CD14-positive monocyte (primary cell): ENCODE measurements around the gene RAI1. TPM values are rescaled to one million over a fixed set of nuclear protein-coding genes. Genes with fewer than 3 reads are reported as not detected.

Experiments
- DNase-seq, 3 donors: peaks; one replicate each; pipeline ENCODE4 v3.0.0-alpha.2; 2011 to 2022
- H2AFZ ChIP-seq: 2 replicates; pipeline ENCODE4 v1.6.0; 2012; ENCODE audit warnings: mild to moderate bottlenecking, low read depth, low read length, inconsistent platforms; ENCODE audit not compliant: insufficient read depth, poor library complexity, severe bottlenecking
- H3K27ac ChIP-seq, 2 donors: 1 replicate in 1 of 2; 2 replicates in 1 of 2; pipeline ENCODE4 v1.5.1; 2012 to 2013; ENCODE audit warnings: low read length in 2 of 2, control low read depth in 1 of 2, inconsistent platforms in 1 of 2, low read depth in 1 of 2, mild to moderate bottlenecking in 1 of 2
- H3K27me3 ChIP-seq, 2 donors: one replicate each; pipeline versions ENCODE4 v1.6.0 to v1.6.1; 2011 to 2013; ENCODE audit warnings: low read length in 2 of 2; ENCODE audit not compliant: control insufficient read depth in 2 of 2, insufficient read depth in 2 of 2
- H3K36me3 ChIP-seq, 2 donors: replicated peaks in 1 of 2; 1 replicate in 1 of 2; 2 replicates in 1 of 2; pipeline versions ENCODE4 v1.5.1 to v1.6.1; 2012 to 2013; ENCODE audit warnings: low read length in 2 of 2, control low read depth in 1 of 2, inconsistent platforms in 1 of 2, mild to moderate bottlenecking in 1 of 2; ENCODE audit not compliant: insufficient read depth in 2 of 2, control insufficient read depth in 1 of 2
- H3K4me1 ChIP-seq, 2 donors: 1 replicate in 1 of 2; 2 replicates in 1 of 2; pipeline versions ENCODE4 v1.5.1 to v1.6.1; 2012 to 2013; ENCODE audit warnings: low read length in 2 of 2, control low read depth in 1 of 2, inconsistent platforms in 1 of 2, mild to moderate bottlenecking in 1 of 2, moderate library complexity in 1 of 2; ENCODE audit not compliant: insufficient read depth in 2 of 2, control insufficient read depth in 1 of 2
- H3K4me2 ChIP-seq: replicated peaks from 2 replicates; pipeline ENCODE3; 2012; ENCODE audit warnings: low read length, moderate library complexity, mild to moderate bottlenecking; ENCODE audit not compliant: poor library complexity, severe bottlenecking; ENCODE audit errors: extremely low read depth
- H3K4me3 ChIP-seq, 3 experiments: fragments of 200-600 bp in 1 of 3; sonication (generic) in 1 of 3; replicated peaks in 1 of 3; 1 replicate in 2 of 3; 2 replicates in 1 of 3; pipeline ENCODE4 v1.5.1; 2011 to 2013; ENCODE audit warnings: low read length in 3 of 3, mild to moderate bottlenecking in 3 of 3, control low read depth in 2 of 3, low read depth in 2 of 3, inconsistent platforms in 1 of 3, moderate library complexity in 1 of 3
- H3K79me2 ChIP-seq: 2 replicates; pipeline ENCODE4 v1.6.0; 2012; ENCODE audit warnings: mild to moderate bottlenecking, control low read depth, inconsistent platforms, low read length, moderate library complexity; ENCODE audit not compliant: insufficient read depth
- H3K9ac ChIP-seq: 2 replicates; pipeline ENCODE4 v1.6.0; 2017; ENCODE audit warnings: low read length, mild to moderate bottlenecking; ENCODE audit not compliant: insufficient read depth, poor library complexity, severe bottlenecking
- H3K9me3 ChIP-seq, 2 donors: replicated peaks in 1 of 2; 1 replicate in 1 of 2; 2 replicates in 1 of 2; pipeline versions ENCODE4 v1.5.1 to v1.6.1; 2012 to 2013; ENCODE audit warnings: low read length in 2 of 2, control low read depth in 1 of 2; ENCODE audit not compliant: control insufficient read depth in 1 of 2, insufficient read depth in 1 of 2
- H4K20me1 ChIP-seq: 2 replicates; pipeline ENCODE4 v1.6.0; 2012; ENCODE audit warnings: mild to moderate bottlenecking, low read length, control low read depth, moderate library complexity; ENCODE audit not compliant: insufficient read depth
- H3K27ac Mint-ChIP-seq, 7 donors: one replicate each; pipeline ENCODE4 v1.8.0; 2020; ENCODE audit warnings: mild to moderate bottlenecking in 7 of 7, mixed read lengths in 7 of 7, moderate library complexity in 6 of 7, inconsistent platforms in 2 of 7
- H3K27me3 Mint-ChIP-seq, 3 donors: one replicate each; pipeline ENCODE4 v1.8.0; 2021 to 2022; ENCODE audit warnings: low read depth in 3 of 3, mild to moderate bottlenecking in 3 of 3, mixed read lengths in 3 of 3, moderate library complexity in 3 of 3, inconsistent platforms in 1 of 3
- H3K36me3 Mint-ChIP-seq, 2 donors: one replicate each; pipeline ENCODE4 v1.8.0; 2020; ENCODE audit warnings: mixed read lengths in 2 of 2, inconsistent platforms in 1 of 2, mild to moderate bottlenecking in 1 of 2
- H3K4me1 Mint-ChIP-seq: one replicate; pipeline ENCODE4 v1.8.0; 2020; ENCODE audit warnings: mild to moderate bottlenecking, mixed read lengths
- H3K4me3 Mint-ChIP-seq, 2 donors: one replicate each; pipeline ENCODE4 v1.8.0; 2020; ENCODE audit warnings: mild to moderate bottlenecking in 2 of 2, mixed read lengths in 2 of 2, moderate library complexity in 1 of 2
- H3K9me3 Mint-ChIP-seq, 7 donors: one replicate each; pipeline ENCODE4 v1.8.0; 2020 to 2022; ENCODE audit warnings: mixed read lengths in 7 of 7, mild to moderate bottlenecking in 6 of 7, moderate library complexity in 6 of 7, inconsistent platforms in 2 of 7
- WGBS: methylation state at CpG from one replicate; pipeline ENCODE4 v1.1.5; 2013; ENCODE audit warnings: missing lambda C conversion rate; ENCODE audit not compliant: insufficient coverage; 5-methylcytosine and 5-hydroxymethylcytosine counted together
- intact Hi-C, 2 donors: fragments of 100-400 bp; cut with micrococcal nuclease; formaldehyde crosslinking; loops; one replicate each; pipeline versions ENCODE4 v1.15.0 to v1.15.1; 2023
- polyA plus RNA-seq, 3 donors: library from polyadenylated mRNA; depleted of rRNA in 1 of 3; unstranded in 2 of 3; stranded (reverse) in 1 of 3; fragments of 300-500 nt in 2 of 3; fragments of >200 nt in 1 of 3; fragmentation: Illumina TruSeq in 2 of 3; gene quantifications; 1 replicate in 2 of 3; 2 replicates in 1 of 3; pipeline ENCODE4 v1.2.3, GENCODE V29; 2012 to 2021
- TF ChIP-seq, protein P1 (sequence below): fragments of 200-600 bp; IDR thresholded peaks from one replicate; pipeline ENCODE4 v1.8.0; 2022; ENCODE audit warnings: antibody characterized with exemption, mild to moderate bottlenecking

RAI1 gene
- polyA plus RNA-seq, 3 donors = 0.89 to 4.4 (median 1.5) TPM

DNA sequence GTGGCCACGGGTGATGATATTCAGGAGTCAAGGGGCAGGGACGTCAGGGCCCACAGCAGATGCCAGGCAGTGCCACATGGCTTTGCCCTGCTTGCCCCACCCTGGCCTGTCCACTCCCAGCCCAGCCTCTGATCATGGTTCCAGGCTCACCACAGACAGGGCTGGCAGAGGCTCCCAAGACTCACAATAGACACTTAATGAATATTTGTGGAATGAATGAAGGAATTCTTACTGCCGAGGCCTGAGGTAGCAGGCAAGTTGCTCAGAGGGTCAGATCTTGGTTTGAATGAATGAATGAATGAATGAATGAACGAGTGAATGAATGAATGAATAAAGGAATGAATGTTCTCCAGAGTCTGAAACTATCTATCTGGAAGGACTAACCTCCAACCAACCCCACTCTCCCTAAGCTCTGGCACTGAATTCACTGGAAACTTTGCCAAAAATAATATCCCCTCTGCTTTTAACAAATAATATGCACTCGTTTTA lies 60.9 kb downstream of the RAI1 start:
- intact Hi-C loops = no loop called here
- H3K4me1 Mint-ChIP-seq = peaks cover 5% of the 10 kb centered on the region
- H3K27ac Mint-ChIP-seq = no peak overlapping the region
- H3K4me1 ChIP-seq = peaks cover 0 to 3% of the 10 kb centered on the region in 2 donors
- WGBS = no CpG with 5 or more reads among the region's 5 CpGs
- H3K4me3 Mint-ChIP-seq = no peak overlapping the region
- DNase-seq = no peak
- no peaks in the 10 kb centered on the region for H3K9me3 ChIP-seq
- H3K79me2 ChIP-seq = peaks cover 35% of the 10 kb centered on the region
- no peak overlapping the region for H3K4me2 ChIP-seq
- peaks cover 0 to 1% (median 0%) of the 10 kb centered on the region in 3 donors for H3K27me3 Mint-ChIP-seq
- no peak overlapping the region for H2AFZ ChIP-seq
- no peak overlapping the region for H3K4me3 ChIP-seq
- no peaks in the 10 kb centered on the region for H3K36me3 ChIP-seq
- no peaks in the 10 kb centered on the region for H3K27me3 ChIP-seq
- H3K9ac ChIP-seq = no peak overlapping the region
- no peaks in the 10 kb centered on the region for H3K9me3 Mint-ChIP-seq
- TF ChIP-seq, protein P1, sequence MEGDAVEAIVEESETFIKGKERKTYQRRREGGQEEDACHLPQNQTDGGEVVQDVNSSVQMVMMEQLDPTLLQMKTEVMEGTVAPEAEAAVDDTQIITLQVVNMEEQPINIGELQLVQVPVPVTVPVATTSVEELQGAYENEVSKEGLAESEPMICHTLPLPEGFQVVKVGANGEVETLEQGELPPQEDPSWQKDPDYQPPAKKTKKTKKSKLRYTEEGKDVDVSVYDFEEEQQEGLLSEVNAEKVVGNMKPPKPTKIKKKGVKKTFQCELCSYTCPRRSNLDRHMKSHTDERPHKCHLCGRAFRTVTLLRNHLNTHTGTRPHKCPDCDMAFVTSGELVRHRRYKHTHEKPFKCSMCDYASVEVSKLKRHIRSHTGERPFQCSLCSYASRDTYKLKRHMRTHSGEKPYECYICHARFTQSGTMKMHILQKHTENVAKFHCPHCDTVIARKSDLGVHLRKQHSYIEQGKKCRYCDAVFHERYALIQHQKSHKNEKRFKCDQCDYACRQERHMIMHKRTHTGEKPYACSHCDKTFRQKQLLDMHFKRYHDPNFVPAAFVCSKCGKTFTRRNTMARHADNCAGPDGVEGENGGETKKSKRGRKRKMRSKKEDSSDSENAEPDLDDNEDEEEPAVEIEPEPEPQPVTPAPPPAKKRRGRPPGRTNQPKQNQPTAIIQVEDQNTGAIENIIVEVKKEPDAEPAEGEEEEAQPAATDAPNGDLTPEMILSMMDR = no peak
- peaks cover 60% of the 10 kb centered on the region for H4K20me1 ChIP-seq
- no peak overlapping the region for H3K27ac ChIP-seq
- H3K36me3 Mint-ChIP-seq = peaks cover 2 to 4% of the 10 kb centered on the region in 2 donors

DNA sequence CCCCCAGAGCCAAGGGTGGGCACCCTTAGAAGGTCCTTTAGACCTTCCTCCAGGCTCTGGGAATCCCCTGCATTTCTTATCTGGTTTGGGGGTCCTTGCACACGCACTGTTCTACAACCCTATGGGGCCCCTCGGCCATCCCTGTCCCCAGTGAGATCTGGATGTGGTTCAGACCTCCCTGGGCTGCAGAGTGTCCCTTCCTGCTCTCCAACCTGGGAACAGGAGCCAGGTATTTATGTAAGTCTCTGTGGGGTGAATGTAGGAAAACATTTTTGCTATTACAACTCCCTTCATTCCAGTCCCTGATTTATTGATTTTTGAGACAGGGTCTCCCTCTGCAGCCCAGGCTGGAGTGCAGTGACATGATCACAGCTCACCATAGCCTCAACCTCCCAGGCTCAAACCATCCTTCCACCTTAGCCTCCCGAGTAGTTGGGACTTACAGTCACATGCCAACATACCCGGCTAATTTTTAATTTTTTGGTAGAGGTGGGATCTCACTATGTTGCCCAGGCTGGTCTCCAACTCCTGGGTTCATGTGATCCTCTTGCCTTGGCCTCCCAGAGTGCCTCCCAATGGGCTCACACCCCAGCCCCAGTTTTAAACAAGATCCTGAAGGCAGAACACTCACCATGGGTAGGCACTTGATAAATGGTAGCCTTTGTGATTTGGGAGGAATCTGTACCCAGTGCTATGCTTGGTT lies 61.6 kb downstream of the RAI1 start:
- no peak overlapping the region for H3K4me3 Mint-ChIP-seq
- TF ChIP-seq, protein P1 = no peak
- Histone ChIP-seq H2AFZ (no peak overlapping the region), H4K20me1 (peaks cover 53% of the 10 kb centered on the region), H3K4me2 (no peak overlapping the region), H3K27ac (no peak overlapping the region), H3K27me3 (no peaks in the 10 kb centered on the region), H3K4me1 (peaks cover 0 to 1% of the 10 kb centered on the region in 2 donors), H3K9me3 (no peaks in the 10 kb centered on the region), H3K79me2 (peaks cover 33% of the 10 kb centered on the region), H3K9ac (no peak overlapping the region), H3K36me3 (no peaks in the 10 kb centered on the region), H3K4me3 (no peak overlapping the region)
- no peak for DNase-seq
- H3K27ac Mint-ChIP-seq = no peak overlapping the region
- intact Hi-C loops = no loop called here
- no peaks in the 10 kb centered on the region for H3K9me3 Mint-ChIP-seq
- H3K36me3 Mint-ChIP-seq = peaks cover 2 to 4% of the 10 kb centered on the region in 2 donors
- 93% methylated on average over 2 of the region's 4 CpGs for WGBS
- peaks cover 0 to 1% (median 0%) of the 10 kb centered on the region in 3 donors for H3K27me3 Mint-ChIP-seq
- H3K4me1 Mint-ChIP-seq = peaks cover 5% of the 10 kb centered on the region
